GM10266 (cell line): ENCODE results near the gene CTBP2.
A peak's percentile ranks its signal among the peaks of the same experiment; 100 is the strongest.

Experiments
- DNase-seq: peaks from one replicate; pipeline ENCODE4 v3.0.0; 2012; ENCODE audit errors: extremely low spot score
- CTCF ChIP-seq: IDR thresholded peaks from 2 replicates; pipeline ENCODE4 v1.5.1; 2012; ENCODE audit warnings: mild to moderate bottlenecking, low read depth; ENCODE audit not compliant: control insufficient read depth, insufficient read depth; ENCODE audit errors: missing control alignments

The CTBP2 gene

GRCh38 chr10:125203186-125203800 is 42.9 kb upstream of the CTBP2 start:
- no peak for DNase-seq

GRCh38 chr10:125201791-125202622 is 41.6 kb upstream of the CTBP2 start:
- no peak for DNase-seq

More at GRCh38 chr10:125203186-125203800, 42.9 kb upstream of the CTBP2 start:
- TF ChIP-seq CTCF: no peak

GRCh38 chr10:125201108-125201524 is 40.8 kb upstream of the CTBP2 start:
- DNase-seq: peak; percentile 41
- no peak for TF ChIP-seq CTCF

More at GRCh38 chr10:125201791-125202622, 41.6 kb upstream of the CTBP2 start:
- no peak for TF ChIP-seq CTCF

GRCh38 chr10:125200396-125200795 is 40.0 kb upstream of the CTBP2 start:
- DNase-seq: no peak

GRCh38 chr10:125199270-125199669 is 38.9 kb upstream of the CTBP2 start:
- no peak for TF ChIP-seq CTCF
- no peak for DNase-seq

More at GRCh38 chr10:125200396-125200795, 40.0 kb upstream of the CTBP2 start:
- TF ChIP-seq CTCF: no peak

- TF ChIP-seq CTCF: no peak
- DNase-seq: no peak
Measured at GRCh38 chr10:125194814-125195213, 34.5 kb upstream of the CTBP2 start.

- DNase-seq: no peak
- TF ChIP-seq CTCF: no peak
Measured at GRCh38 chr10:125193306-125193877, 33.0 kb upstream of the CTBP2 start.
